Muscle layer of duodenum (tissue), 2 donors: ENCODE measurements around the gene CA12.

Experiments
- H3K27ac ChIP-seq: one replicate; pipeline ENCODE4 v1.7.0; 2013; ENCODE audit warnings: mild to moderate bottlenecking, low read length
- H3K27me3 ChIP-seq: one replicate; pipeline ENCODE4 v1.7.0; 2013; ENCODE audit warnings: low read depth, mild to moderate bottlenecking, control low read depth, low read length
- H3K36me3 ChIP-seq, 2 donors: one replicate each; pipeline ENCODE4 v1.7.0; 2013; ENCODE audit warnings: low read length in 2 of 2, control low read depth in 1 of 2, mild to moderate bottlenecking in 1 of 2; ENCODE audit not compliant: insufficient read depth in 2 of 2, control insufficient read depth in 1 of 2
- H3K4me1 ChIP-seq, 2 donors: one replicate each; pipeline ENCODE4 v1.7.0; 2013; ENCODE audit warnings: low read length in 2 of 2, mild to moderate bottlenecking in 2 of 2, control low read depth in 1 of 2, moderate library complexity in 1 of 2; ENCODE audit not compliant: insufficient read depth in 2 of 2, control insufficient read depth in 1 of 2
- H3K4me3 ChIP-seq, 2 donors: one replicate each; pipeline ENCODE4 v1.7.0; 2013; ENCODE audit warnings: low read length in 2 of 2, low read depth in 1 of 2, mild to moderate bottlenecking in 1 of 2
- H3K9me3 ChIP-seq, 2 donors: one replicate each; pipeline ENCODE4 v1.7.0; 2013; ENCODE audit warnings: low read length in 2 of 2, control low read depth in 1 of 2, mild to moderate bottlenecking in 1 of 2; ENCODE audit not compliant: control insufficient read depth in 1 of 2
- donor health status: healthy.

Gene CA12

DNA sequence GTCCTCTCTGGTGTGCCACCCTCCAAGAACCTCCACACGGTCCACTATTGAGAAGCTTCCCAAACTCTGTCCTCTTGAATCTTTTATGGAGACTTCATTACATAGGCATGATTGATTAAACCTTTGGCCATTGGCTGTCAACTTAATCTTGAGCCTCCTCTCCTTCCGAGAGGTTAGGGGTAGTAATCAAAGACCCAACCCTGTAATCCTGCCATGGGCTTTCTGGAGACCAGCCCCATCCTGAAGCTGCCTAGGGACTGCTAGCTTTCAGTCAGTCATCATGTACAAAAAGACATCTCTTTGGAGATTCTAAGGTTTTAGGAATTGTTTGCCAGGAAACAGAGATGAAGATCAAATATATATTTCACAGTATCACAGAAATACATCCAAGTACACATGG, 67.2 kb downstream of the CA12 start:
- H3K4me3 ChIP-seq = no peak overlapping the region
- no peaks in the 10 kb centered on the region for H3K36me3 ChIP-seq
- no peaks in the 10 kb centered on the region for H3K9me3 ChIP-seq
- no peak overlapping the region for H3K27ac ChIP-seq
- no peaks in the 10 kb centered on the region for H3K4me1 ChIP-seq
- no peaks in the 10 kb centered on the region for H3K27me3 ChIP-seq

DNA sequence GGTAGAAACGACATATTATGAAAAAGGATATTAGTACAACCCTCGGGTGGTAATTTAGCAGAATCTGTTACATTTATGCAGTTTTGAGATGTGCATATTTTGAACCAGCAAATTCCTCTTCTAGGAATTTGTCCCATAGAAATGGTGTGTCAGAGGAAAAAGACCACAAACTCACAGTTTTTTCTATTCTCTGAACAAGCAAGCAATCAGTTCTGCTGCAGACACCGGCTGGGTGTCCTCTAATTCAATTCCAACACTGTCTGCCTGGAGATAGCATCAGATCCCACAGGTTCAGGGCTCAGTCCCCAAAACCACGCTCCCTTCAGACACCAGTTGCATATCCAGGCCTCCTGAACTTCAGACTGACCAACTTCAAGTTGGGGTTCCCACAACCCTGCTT, 67.8 kb downstream of the CA12 start:
- no peaks in the 10 kb centered on the region for H3K9me3 ChIP-seq
- no peaks in the 10 kb centered on the region for H3K36me3 ChIP-seq
- H3K27me3 ChIP-seq = no peaks in the 10 kb centered on the region
- no peaks in the 10 kb centered on the region for H3K4me1 ChIP-seq
- H3K4me3 ChIP-seq = no peak overlapping the region
- no peak overlapping the region for H3K27ac ChIP-seq

DNA sequence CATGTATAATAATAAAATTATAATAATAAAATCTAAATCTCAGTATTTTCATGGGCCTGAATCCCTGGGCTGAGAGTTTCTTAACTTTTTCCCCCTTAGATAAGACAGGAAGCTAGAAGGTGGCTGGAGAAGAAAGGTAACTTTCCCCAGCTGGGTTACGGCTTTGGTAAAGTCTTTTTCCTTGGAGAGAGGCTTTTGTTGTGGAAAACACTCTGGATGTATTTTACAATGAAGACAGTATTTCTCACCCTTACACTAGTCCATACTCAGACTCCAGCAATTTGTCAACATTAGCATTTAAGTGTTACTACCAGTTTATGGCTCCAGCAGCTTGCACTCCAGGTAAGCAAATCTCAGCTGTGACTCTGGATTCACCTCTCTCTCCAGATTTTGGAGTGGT, 69.4 kb downstream of the CA12 start:
- no peaks in the 10 kb centered on the region for H3K9me3 ChIP-seq
- no peak overlapping the region for H3K4me3 ChIP-seq
- H3K27ac ChIP-seq = no peak overlapping the region
- no peaks in the 10 kb centered on the region for H3K36me3 ChIP-seq
- H3K27me3 ChIP-seq = no peaks in the 10 kb centered on the region
- no peaks in the 10 kb centered on the region for H3K4me1 ChIP-seq

DNA sequence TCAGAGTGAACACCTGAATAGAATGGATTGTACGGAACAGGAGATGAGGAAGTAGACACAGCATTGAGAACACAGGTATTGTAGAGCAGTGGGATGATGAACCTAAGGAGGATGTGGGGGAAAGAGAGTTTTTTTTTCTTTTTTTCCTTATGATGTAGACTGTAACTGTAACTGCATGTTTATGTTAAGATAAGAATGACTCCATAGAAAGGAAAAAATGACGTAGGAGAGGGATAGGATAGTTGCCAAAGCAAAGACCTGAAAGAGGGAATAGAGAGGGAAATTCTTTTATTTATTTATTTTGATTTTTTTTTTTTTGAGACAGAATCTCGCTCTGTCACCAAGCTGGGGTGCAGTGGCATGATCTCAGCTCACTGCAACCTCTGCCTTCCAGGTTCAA, 71.0 kb downstream of the CA12 start:
- no peaks in the 10 kb centered on the region for H3K27me3 ChIP-seq
- H3K4me3 ChIP-seq = no peak overlapping the region
- no peaks in the 10 kb centered on the region for H3K9me3 ChIP-seq
- peaks cover 7 to 15% of the 10 kb centered on the region in 2 donors for H3K36me3 ChIP-seq
- H3K27ac ChIP-seq = no peak overlapping the region
- no peaks in the 10 kb centered on the region for H3K4me1 ChIP-seq

DNA sequence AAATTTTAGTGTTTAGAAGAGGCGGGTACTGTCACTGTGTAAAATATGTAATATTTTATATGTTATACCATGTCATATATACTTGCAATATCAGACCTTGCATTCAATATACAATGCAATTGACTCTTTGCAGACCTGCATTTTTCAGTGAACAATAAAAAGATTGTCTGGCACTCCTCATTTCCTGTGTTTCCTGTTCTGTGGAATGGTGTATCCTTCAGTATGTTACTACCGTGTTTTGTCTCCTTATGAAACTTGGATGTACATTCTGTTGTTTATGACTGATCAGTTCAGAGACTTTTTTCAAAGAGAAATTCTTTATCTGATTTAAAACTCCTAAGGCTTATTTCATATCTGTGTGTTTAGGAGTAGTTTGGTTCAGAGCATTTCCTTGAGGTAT, 72.7 kb downstream of the CA12 start:
- Histone ChIP-seq H3K36me3 (peaks cover 8 to 25% of the 10 kb centered on the region in 2 donors), H3K4me3 (no peak overlapping the region), H3K27me3 (no peaks in the 10 kb centered on the region), H3K27ac (no peak overlapping the region), H3K9me3 (no peaks in the 10 kb centered on the region), H3K4me1 (no peaks in the 10 kb centered on the region)

DNA sequence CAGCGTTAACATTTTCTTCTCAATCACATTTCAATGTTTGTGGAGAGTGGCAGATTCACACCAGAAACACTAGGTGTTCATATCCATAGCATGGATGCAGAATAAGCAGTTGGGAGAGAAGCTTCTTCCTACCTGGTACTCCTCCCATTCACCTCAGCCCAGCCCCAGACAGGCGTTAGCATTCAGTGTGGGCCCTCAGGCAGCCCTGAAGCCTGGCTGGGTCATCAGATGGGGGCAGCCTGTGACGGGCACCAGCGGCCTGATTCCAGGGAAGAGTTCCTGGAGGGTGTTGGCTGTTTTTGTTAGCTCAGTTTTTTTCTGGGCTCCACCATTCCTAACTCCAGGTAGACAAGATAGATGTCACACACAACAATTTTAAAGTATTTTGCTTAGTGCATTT, 73.2 kb downstream of the CA12 start:
- H3K27ac ChIP-seq = no peak overlapping the region
- no peaks in the 10 kb centered on the region for H3K9me3 ChIP-seq
- H3K4me1 ChIP-seq = no peaks in the 10 kb centered on the region
- no peak overlapping the region for H3K4me3 ChIP-seq
- peaks cover 8 to 28% of the 10 kb centered on the region in 2 donors for H3K36me3 ChIP-seq
- no peaks in the 10 kb centered on the region for H3K27me3 ChIP-seq

DNA sequence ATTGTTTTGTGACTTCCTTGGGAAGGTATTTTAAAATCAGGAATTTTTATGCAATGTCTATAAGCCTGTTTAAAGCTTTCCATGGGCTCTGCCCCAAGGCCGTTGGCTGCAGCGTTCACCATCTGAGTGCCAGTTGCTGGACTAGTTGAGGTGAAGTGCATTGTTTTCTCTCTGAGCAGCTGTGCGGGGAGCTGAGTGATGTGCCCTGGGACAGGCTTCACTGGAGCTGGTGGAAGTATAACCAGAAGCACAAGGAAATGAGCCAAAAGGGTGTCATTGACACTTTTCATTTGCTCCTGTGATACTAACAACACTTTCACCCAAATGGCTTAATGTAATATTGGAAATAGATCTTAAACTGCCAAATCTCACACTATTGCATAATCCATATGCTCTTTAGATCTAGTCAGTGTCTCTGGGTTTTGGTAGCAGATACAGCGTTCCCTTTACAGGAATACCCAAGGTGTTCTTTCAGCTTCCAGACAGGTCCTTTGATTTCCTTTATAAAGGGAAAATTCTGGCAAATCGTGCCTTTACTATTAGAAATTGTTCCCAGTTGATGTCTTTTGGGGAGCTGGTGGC, 75.1 kb downstream of the CA12 start:
- H3K9me3 ChIP-seq = no peaks in the 10 kb centered on the region
- H3K27ac ChIP-seq = no peak overlapping the region
- no peak overlapping the region for H3K4me3 ChIP-seq
- peaks cover 21 to 44% of the 10 kb centered on the region in 2 donors for H3K36me3 ChIP-seq
- H3K4me1 ChIP-seq = no peaks in the 10 kb centered on the region
- no peaks in the 10 kb centered on the region for H3K27me3 ChIP-seq

- H3K9me3 ChIP-seq = no peaks in the 10 kb centered on the region
- no peak overlapping the region for H3K4me3 ChIP-seq
- no peak overlapping the region for H3K27ac ChIP-seq
- H3K27me3 ChIP-seq = no peaks in the 10 kb centered on the region
- peaks cover 21 to 46% of the 10 kb centered on the region in 2 donors for H3K36me3 ChIP-seq
- H3K4me1 ChIP-seq = no peaks in the 10 kb centered on the region
These were observed 76.4 kb downstream of the CA12 start for GRCh38 chr15:63305260-63305659.

DNA sequence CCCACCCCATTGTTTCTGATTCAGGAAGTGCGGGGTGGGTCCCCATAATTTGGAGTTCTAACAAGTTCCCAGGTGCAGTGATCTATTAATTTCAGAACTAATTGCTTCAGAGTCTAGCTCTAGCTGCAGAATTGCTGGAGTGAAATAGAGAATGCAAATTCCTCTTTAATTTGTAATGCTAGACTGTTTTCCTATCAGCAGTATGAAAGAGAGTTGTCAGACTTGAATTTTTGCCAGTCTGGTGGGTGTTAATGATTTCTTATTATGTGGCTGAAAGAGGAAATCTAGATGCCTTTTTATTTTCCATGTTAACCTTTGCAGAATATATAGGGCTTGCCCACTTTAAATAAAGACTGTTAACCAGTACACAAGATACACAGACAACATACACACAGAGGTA, 80.6 kb downstream of the CA12 start:
- peaks cover 28 to 47% of the 10 kb centered on the region in 2 donors for H3K36me3 ChIP-seq
- H3K27ac ChIP-seq = no peak overlapping the region
- no peaks in the 10 kb centered on the region for H3K27me3 ChIP-seq
- H3K4me3 ChIP-seq = no peak overlapping the region
- H3K4me1 ChIP-seq = no peaks in the 10 kb centered on the region
- H3K9me3 ChIP-seq = no peaks in the 10 kb centered on the region

DNA sequence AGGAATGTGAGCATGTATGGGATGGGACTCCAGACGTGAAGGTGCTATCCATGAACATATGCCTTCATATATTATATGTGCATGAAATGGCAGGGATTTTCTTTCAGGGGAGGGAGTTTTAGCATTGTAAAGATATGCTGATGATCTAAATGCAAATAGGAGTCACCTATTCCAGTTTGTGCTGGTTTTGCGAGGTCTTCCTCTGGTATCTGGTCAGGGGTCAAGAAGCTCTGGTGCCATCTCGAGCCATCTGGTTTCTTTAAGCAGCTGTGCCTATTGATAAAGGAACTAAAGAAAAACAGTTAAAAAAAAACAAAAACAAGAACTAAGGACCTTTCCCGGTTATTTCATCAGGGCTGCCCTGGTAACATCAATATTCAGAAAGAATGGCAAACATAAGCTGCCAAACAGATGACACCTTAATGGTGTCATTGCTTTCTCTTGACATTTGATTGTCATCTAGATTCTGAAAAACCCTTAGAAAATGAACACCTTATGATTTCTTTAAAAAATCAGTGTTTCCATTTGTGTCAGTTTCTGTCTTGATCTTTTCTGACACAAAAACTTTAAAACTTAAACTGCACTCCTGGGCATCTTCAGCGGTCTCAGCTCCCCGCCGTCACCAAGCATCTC, 81.6 kb downstream of the CA12 start:
- H3K27me3 ChIP-seq = no peaks in the 10 kb centered on the region
- no peak overlapping the region for H3K27ac ChIP-seq
- H3K4me1 ChIP-seq = no peaks in the 10 kb centered on the region
- no peaks in the 10 kb centered on the region for H3K9me3 ChIP-seq
- H3K36me3 ChIP-seq = peaks cover 23 to 37% of the 10 kb centered on the region in 2 donors
- no peak overlapping the region for H3K4me3 ChIP-seq

- Histone ChIP-seq H3K27ac (no peak overlapping the region), H3K4me1 (no peaks in the 10 kb centered on the region), H3K36me3 (peaks cover 10 to 25% of the 10 kb centered on the region in 2 donors), H3K4me3 (no peak overlapping the region), H3K9me3 (no peaks in the 10 kb centered on the region), H3K27me3 (no peaks in the 10 kb centered on the region)
These were observed 85.5 kb downstream of the CA12 start for GRCh38 chr15:63296195-63296594.

- H3K4me3 ChIP-seq = no peak overlapping the region
- H3K4me1 ChIP-seq = no peaks in the 10 kb centered on the region
- H3K27ac ChIP-seq = no peak overlapping the region
- no peaks in the 10 kb centered on the region for H3K27me3 ChIP-seq
- no peaks in the 10 kb centered on the region for H3K9me3 ChIP-seq
- H3K36me3 ChIP-seq = peaks cover 10 to 33% of the 10 kb centered on the region in 2 donors
These were observed 86.3 kb downstream of the CA12 start for GRCh38 chr15:63295341-63295740.
